Hypothalamus (tissue), 51 donors: ENCODE results near the gene RNU6-1.

Experiments
- DNase-seq, 51 donors: peaks; one replicate each; lab custom pipeline; 2025; lab: John Stamatoyannopoulos, UW

The RNU6-1 gene

GRCh38 chr15:67839929-67840748, at the start of gene RNU6-1:
Gene RNU6-1 (minus strand): TSS chr15:67840045.
- DNase-seq: peak; percentile 50 to 96 (median 87)

GRCh38 chr15:67887776-67888175, 47.9 kb upstream of the RNU6-1 start:
- no peak for DNase-seq

DNA sequence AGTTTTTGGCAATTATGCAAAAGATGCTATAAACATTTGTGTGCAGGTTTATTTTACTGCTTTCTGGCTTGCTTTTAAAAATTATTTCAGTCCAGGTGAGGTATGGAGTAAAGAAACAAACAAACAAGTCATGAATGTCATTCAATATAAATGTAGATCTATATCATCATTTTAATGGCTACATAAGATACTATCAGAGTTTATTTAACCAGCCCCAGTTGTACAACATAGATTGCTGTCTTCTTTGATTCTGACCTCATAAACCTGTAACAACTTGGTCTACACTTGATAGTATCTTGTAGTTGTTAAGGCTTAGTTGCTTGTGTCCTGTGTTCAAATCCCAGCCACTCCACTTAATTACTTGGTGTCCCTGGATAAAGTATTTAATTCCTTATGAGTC, 46.0 kb upstream of the RNU6-1 start:
- DNase-seq: no peak

DNA sequence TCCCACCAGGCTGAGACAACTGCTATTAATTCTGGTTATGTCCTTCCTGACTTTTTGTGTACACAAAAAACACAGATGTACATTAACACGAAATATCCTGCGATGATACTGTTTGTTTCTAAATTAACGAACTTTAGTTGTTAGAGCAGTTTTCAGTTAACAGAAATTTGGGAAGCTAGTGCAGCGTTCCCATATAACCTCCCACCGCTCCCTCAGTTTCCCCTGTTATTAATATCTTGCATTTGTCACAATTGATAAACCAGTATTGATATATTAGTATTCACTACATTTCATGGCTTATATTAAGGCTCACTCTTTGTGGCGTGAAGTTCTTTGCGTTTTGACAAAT, 45.3 kb upstream of the RNU6-1 start:
- DNase-seq: no peak

GRCh38 chr15:67884514-67885174, 44.8 kb upstream of the RNU6-1 start:
- peak in 50 of 51 donors; percentile 10 to 86 (median 63) for DNase-seq

DNA sequence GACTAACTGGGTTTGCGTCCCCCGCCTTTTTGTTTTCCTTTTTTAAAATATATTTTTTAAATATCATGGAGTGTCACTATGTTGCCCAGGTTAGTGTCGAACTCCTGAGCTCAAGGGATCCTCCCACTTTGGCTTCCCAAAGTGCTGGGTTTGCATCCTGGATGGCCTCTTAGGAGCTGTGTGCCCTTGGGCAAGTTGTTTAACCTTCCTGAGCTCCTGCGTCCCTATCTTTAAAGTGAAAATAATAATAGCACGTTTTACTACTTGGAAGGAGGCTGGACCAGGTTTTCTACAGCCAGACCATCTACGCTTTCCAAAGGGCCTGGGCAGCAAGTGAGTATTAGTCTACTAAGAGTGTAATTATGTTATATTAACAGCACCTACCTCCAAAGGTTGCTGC, 44.2 kb upstream of the RNU6-1 start:
- no peak for DNase-seq

- peak in 1 of 51 donors; percentile 2 for DNase-seq
Observed at GRCh38 chr15:67883234-67883773, 43.5 kb upstream of the RNU6-1 start.

DNA sequence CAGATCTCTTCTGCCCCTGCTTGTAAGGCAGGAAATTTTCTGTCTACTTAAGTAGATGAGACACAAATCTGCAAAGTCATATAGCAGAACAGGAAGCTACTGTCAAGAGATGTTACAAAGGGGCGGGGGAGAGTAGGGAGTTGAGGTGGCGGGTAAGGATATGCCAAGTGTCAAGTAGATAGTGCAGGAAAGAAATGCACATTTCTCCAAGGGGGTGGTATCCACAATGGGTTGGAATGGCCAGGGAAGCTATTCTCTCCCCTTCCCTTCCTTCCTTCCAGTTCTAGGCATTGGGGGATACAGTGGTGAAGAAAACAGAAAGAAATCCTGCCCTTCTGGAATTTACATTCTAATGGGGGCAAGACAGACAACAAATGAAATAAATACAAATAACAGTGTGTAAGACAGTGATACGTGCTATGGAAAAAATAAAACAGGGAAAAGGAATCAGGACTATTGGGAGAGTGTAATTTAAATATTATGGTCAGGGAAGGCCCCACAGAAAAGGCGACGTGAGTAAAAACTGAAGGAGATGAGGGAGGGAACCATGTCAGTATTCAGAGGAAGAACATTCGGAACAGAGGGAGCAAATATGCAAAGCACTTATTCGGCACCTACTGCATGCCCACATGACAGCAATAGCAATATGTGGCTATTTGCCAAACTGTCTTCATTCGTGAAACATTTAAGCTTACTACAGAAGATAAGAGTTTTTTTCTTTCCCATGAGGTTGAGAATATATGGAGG, 42.8 kb upstream of the RNU6-1 start:
- peak in 1 of 51 donors; percentile 18 for DNase-seq

DNA sequence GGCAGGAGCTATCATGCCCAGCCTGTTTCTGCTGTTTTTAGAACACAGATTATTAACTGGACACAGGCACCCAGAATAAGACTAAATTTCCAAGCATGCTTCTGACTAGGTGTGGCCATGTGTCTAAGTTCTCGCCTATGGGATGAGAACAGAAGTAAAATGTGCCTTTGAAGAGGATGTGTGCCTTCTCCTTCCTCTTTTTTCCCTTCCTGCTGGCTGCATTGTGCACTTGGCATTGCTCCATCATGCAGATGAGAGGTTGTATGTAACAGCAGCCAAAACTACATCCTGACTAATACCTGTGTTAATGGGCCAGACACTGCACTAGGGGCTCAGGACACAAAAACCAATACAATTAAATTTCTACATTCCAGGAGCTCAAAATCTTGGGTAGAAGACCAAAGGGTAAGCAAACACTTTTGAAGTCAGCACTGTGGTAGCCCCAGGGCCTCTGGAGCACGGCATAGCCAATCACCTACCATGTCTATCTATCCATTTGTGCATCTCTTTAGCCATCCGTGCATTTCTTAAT, 40.9 kb upstream of the RNU6-1 start:
- DNase-seq: peak in 3 of 51 donors; percentile 2 to 4 (median 4)

GRCh38 chr15:67879440-67880129, 39.7 kb upstream of the RNU6-1 start:
- peak in 1 of 51 donors; percentile 8 for DNase-seq

DNA sequence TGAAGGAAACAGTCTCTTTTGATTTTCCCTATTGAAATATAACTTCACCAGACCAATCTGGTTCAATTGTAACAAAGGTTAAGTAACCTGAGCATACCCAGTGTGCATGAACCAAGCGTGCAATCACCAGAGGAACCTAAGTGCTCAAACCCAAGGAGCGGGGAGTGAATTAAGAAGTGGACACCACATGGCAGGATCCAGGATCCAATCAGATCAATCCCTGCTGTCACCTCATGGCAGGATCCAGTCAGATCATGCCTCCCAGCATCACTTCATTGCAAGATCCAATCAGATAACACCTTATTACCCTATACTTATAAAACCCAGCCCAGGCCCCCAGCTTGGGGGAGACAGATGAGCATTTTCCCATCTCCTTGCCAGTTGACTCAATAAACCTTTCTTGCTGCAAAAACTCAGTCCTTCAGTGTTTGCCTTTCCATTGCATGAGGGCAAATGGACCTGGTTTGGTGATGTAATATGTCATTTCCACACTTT, 38.9 kb upstream of the RNU6-1 start:
- DNase-seq: no peak

DNA sequence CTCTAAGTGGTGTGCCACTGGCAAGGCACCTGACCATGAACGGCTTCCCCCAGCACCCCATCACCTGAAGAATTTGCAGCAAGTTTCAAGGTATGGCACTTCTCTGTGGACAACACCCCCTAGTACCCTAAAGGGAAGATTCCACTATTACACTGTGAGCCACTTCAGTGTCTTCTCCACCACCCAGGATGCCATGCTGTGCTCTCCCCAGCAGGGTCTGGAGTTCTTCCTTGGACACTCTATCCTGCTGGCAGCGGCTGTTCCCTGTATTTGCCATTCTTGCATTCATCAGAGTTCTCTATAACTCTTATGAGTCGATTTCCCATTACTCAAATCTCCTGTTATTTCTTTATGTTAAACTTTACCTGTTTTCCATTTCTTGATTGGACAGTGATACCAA, 33.9 kb upstream of the RNU6-1 start:
- DNase-seq: no peak

- DNase-seq: no peak
Observed at GRCh38 chr15:67870868-67871408, 31.1 kb upstream of the RNU6-1 start.

DNA sequence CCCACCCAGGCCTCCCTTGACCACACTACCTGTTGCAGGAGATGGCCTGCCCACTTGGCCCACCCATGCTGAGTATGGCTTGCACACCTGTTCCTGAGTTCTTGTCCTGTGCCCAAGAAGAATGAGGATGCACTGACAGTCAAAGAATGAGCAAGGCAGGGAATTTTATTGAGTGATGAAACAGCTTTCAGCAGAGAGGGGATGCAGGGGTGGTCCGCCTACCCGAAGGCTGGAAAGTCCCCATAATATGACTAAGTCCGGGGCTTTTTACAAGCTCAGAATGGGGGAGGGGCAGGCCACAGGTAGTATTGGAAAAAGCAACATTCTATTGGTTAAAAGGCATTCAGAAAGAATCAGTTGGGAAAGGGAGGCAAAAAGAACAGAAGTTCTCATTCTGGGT, 29.9 kb upstream of the RNU6-1 start:
- DNase-seq: no peak

DNA sequence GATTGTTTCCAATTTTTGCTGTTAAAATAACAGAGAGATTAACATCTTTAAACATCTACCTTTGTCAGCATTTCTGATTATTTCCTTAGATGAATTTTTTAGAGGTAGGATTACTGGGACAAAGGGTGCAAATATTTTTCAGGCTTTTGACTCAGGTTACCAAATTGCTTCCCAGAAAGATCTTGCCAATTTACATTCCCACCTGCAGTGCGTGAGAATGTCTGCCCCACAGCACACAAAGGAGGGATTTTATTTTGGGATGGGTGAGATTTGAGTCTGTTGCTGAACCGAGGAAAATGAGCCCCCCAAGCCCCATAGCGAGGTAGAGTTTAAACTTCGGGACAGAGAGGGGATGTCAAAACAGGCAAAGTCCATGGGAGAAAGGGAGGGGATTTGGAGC, 25.9 kb upstream of the RNU6-1 start:
- DNase-seq: no peak

- no peak for DNase-seq
Observed at GRCh38 chr15:67865331-67865730, 25.5 kb upstream of the RNU6-1 start.

GRCh38 chr15:67863442-67863987, 23.7 kb upstream of the RNU6-1 start:
- peak in 47 of 51 donors; percentile 17 to 77 (median 57) for DNase-seq

DNA sequence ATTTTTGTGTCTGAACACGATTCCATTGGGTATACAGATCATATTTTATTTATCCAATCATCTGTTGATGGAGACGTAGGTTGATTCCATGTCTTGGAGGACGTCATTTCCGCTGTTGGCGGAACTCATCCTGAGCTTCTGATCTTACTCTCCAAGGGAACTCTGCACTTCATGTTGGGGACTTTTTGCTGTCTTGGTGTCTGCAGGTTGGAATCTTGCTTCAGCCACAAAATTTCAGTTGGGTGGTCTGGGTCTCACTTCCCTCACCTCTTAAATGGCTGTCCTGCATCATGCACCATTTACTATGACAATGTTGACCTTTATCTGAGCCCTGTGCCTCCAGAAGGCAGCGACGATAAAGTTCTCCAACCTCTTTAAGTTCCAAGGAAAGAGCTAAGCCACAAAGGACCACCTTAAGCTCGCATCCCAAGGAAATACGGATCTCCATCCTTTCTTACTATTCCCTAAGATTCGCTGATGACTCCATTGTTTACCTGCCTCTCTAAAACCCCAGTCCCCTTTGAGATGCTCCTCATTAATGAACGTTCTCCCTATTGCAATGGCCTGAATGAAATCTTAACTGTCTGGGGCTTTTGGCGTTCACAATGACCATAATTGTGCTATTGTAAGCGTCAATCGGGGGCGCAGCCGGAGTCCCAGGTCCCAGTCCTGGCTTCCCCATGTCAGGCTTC, 23.1 kb upstream of the RNU6-1 start:
- DNase-seq: no peak

DNA sequence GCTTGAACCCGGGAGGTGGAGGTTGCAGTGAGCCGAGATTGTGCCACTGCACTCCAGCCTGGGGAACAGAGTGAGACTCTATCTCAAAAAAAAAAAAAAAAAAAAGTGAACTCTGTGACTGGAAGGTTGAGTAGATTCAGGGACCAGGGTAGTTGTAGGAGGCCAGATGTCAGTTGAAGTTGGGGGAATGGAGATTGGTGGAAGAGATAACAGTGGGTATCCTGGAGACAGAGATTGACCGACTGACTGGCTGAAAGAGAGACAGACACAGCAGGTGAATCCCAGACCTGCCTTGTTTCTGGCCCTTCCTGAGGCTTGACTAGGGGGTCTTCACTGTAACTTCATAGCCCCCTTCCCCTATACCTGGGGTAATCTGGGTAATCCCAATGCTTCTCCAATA, 22.1 kb upstream of the RNU6-1 start:
- DNase-seq: no peak
